CD4-positive, alpha-beta memory T cell (primary cell): ENCODE data around the gene NISCH. TPM values are rescaled to one million over a fixed set of nuclear protein-coding genes. Genes with fewer than 3 reads are reported as not detected.

ENCODE experiments used
- CTCF ChIA-PET: fragments of 350-600 bp; sonication (Branson Sonifier 250); formaldehyde crosslinking; loops from one replicate; lab custom pipeline; 2021; ENCODE audit warnings: inconsistent platforms; ENCODE audit not compliant: partially characterized antibody; lab: Charles Lee
- POLR2A ChIA-PET: fragments of 350-600 bp; sonication (Branson Sonifier 250); formaldehyde crosslinking; loops from one replicate; lab custom pipeline; 2021; ENCODE audit not compliant: partially characterized antibody; lab: Charles Lee
- DNase-seq, 5 donors: peaks; one replicate each; pipeline versions ENCODE4 v3.0.0 to v3.0.0-alpha.2; 2020 to 2022; ENCODE audit warnings: mixed read lengths in 1 of 5
- H3K27ac ChIP-seq: one replicate; pipeline ENCODE4 v1.7.0; 2013; ENCODE audit warnings: low read depth, low read length
- H3K27me3 ChIP-seq: 2 replicates; pipeline ENCODE4 v1.7.0; 2013; ENCODE audit warnings: mild to moderate bottlenecking, low read length, moderate library complexity; ENCODE audit not compliant: insufficient read depth
- H3K36me3 ChIP-seq: 2 replicates; pipeline ENCODE4 v1.7.0; 2013; ENCODE audit warnings: mild to moderate bottlenecking, low read length, moderate library complexity; ENCODE audit not compliant: insufficient read depth
- H3K4me1 ChIP-seq: 2 replicates; pipeline ENCODE4 v1.7.0; 2013; ENCODE audit warnings: mild to moderate bottlenecking, low read length, moderate library complexity; ENCODE audit not compliant: insufficient read depth
- H3K4me3 ChIP-seq, 2 donors: one replicate each; pipeline ENCODE4 v1.7.0; 2013; ENCODE audit warnings: low read length in 2 of 2, mild to moderate bottlenecking in 1 of 2
- H3K9me3 ChIP-seq, 2 donors: one replicate each; pipeline ENCODE4 v1.7.0; 2013; ENCODE audit warnings: low read length in 2 of 2, control low read depth in 1 of 2; ENCODE audit not compliant: control insufficient read depth in 1 of 2
- H3K27ac Mint-ChIP-seq, 7 donors: one replicate each; pipeline ENCODE4 v1.8.0; 2020 to 2021; ENCODE audit warnings: mixed read lengths in 7 of 7, mild to moderate bottlenecking in 6 of 7, inconsistent platforms in 3 of 7, moderate library complexity in 3 of 7
- H3K27me3 Mint-ChIP-seq, 2 donors: one replicate each; pipeline ENCODE4 v1.8.0; 2020 to 2021; ENCODE audit warnings: mixed read lengths in 2 of 2
- H3K36me3 Mint-ChIP-seq, 2 donors: one replicate each; pipeline ENCODE4 v1.8.0; 2020 to 2021; ENCODE audit warnings: mixed read lengths in 2 of 2, inconsistent platforms in 1 of 2, mild to moderate bottlenecking in 1 of 2
- H3K4me1 Mint-ChIP-seq, 4 donors: one replicate each; pipeline ENCODE4 v1.8.0; 2020 to 2021; ENCODE audit warnings: mixed read lengths in 4 of 4, mild to moderate bottlenecking in 1 of 4
- H3K4me3 Mint-ChIP-seq, 8 donors: one replicate each; pipeline ENCODE4 v1.8.0; 2020 to 2021; ENCODE audit warnings: mixed read lengths in 8 of 8, mild to moderate bottlenecking in 7 of 8, moderate library complexity in 6 of 8, inconsistent platforms in 3 of 8
- H3K9me3 Mint-ChIP-seq, 8 donors: one replicate each; pipeline ENCODE4 v1.8.0; 2020 to 2021; ENCODE audit warnings: mixed read lengths in 8 of 8, mild to moderate bottlenecking in 5 of 8, inconsistent platforms in 3 of 8, moderate library complexity in 1 of 8
- intact Hi-C: fragments of 100-400 bp; cut with micrococcal nuclease; formaldehyde crosslinking; loops from one replicate; pipeline ENCODE4 v1.15.1; 2023
- polyA plus RNA-seq, 2 donors: library from polyadenylated mRNA; unstranded; fragments of 300-500 nt; fragmentation: Illumina TruSeq; gene quantifications; one replicate each; pipeline ENCODE4 v1.2.3, GENCODE V29; 2021
- total RNA-seq, 2 experiments: library from RNA; stranded (reverse); gene quantifications; one replicate each; pipeline ENCODE4 v1.2.3, GENCODE V29; 2021

NISCH gene
- total and polyA plus RNA-seq, 4 experiments from 2014 or later = 10.2 to 205 (median 107) TPM

DNA sequence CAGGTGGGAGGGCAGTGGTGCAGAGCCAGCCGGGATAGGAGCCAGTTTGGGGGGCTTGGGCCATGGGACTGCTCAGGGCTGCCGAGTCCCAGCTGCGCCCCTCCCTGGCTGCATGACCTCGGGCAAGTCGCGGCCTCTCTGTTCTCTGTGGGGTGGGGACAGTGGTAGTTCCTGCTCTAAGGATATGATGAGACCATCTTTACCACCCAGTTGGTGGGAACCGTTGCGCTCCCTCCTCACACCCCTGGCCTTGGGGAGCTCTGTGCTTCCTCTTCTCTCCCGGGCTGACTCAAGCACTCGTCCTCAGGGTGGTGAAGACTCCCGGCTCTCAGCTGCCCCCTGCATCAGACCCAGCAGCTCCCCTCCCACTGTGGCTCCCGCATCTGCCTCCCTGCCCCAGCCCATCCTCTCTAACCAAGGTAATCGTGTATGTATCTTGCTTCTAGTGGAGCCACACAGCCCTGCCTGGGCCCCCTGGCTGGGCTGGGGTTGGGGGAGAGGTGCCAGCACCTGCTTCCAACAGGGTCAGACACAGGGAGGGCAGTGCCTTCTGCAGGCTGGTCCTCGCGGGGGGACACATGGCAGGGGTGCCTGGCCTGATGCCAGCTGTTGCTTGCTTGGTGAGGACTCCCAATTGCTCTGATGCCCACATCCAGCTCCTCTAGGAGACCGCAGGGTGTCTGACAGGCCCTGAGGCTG lies 24.6 kb downstream of the NISCH start:
- Histone ChIP-seq H3K27me3 (no peaks in the 10 kb centered on the region), H3K4me3 (no peak overlapping the region), H3K9me3 (no peaks in the 10 kb centered on the region), H3K36me3 (peaks cover 73% of the 10 kb centered on the region), H3K27ac (no peak overlapping the region), H3K4me1 (no peaks in the 10 kb centered on the region)
- POLR2A ChIA-PET = no interaction called here
- Mint-ChIP-seq H3K4me1 (peaks cover 0 to 3% (median 0%) of the 10 kb centered on the region in 4 donors), H3K4me3 (no peak overlapping the region), H3K27me3 (no peaks in the 10 kb centered on the region), H3K9me3 (no peaks in the 10 kb centered on the region), H3K27ac (no peak overlapping the region), H3K36me3 (peaks cover 37 to 75% of the 10 kb centered on the region in 2 donors)
- no peak for DNase-seq
- intact Hi-C loops = no loop called here
- CTCF ChIA-PET = no interaction called here

DNA sequence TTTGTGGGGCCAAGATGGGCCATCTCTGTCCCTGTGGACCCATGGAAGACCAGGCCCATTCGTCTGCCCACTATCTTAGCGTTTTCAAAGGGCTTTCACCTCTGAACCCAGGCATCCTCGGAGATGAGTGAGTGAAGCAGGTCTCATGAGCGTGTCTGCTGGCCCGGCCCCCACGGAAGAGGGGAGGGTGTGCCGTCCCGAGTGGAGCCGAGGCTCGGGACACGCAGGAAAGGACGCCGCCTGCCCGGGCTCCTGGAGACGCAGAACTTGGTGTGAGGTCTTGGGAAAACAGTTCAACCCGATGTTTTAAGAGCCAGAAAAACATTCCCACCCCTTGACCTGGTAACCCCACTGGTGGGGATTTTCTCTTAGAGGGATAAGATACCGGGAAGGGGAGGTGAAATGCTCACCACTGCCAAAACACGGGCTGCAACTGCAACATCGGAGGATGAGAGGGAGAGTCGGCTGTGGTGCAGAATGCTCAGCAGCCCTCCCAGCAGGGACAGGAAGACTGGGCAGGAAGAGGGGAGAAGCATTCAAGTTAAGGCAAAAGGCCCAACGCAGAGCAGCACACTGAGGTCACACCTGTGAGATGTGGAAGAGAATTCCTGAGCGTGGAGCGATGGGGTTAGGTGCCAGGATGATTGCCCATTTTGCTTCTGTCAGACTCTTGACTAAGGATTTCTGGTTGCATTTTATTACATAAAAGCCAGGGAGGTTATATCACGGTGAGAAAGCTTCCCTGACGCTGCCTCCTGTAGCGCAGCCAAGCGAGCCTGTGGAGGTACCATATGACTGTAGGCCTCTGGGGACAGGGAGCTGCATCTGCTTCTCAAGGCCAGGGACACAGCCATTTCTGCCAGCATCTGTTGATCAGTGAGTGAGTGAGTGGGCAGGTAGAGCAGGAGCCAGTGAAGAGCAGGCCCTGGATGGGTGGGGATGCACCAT lies 25.6 kb downstream of the NISCH start:
- POLR2A ChIA-PET = no interaction called here
- no peaks in the 10 kb centered on the region for H3K9me3 ChIP-seq
- no peak overlapping the region for H3K27ac ChIP-seq
- intact Hi-C loops = no loop called here
- Mint-ChIP-seq H3K4me3 (no peak overlapping the region), H3K27me3 (no peaks in the 10 kb centered on the region), H3K4me1 (peaks cover 0 to 3% (median 0%) of the 10 kb centered on the region in 4 donors), H3K9me3 (no peaks in the 10 kb centered on the region), H3K27ac (no peak overlapping the region), H3K36me3 (peaks cover 34 to 74% of the 10 kb centered on the region in 2 donors)
- H3K36me3 ChIP-seq = peaks cover 70% of the 10 kb centered on the region
- no peaks in the 10 kb centered on the region for H3K4me1 ChIP-seq
- CTCF ChIA-PET = no interaction called here
- H3K4me3 ChIP-seq = no peak overlapping the region
- no peaks in the 10 kb centered on the region for H3K27me3 ChIP-seq
- DNase-seq = no peak

DNA sequence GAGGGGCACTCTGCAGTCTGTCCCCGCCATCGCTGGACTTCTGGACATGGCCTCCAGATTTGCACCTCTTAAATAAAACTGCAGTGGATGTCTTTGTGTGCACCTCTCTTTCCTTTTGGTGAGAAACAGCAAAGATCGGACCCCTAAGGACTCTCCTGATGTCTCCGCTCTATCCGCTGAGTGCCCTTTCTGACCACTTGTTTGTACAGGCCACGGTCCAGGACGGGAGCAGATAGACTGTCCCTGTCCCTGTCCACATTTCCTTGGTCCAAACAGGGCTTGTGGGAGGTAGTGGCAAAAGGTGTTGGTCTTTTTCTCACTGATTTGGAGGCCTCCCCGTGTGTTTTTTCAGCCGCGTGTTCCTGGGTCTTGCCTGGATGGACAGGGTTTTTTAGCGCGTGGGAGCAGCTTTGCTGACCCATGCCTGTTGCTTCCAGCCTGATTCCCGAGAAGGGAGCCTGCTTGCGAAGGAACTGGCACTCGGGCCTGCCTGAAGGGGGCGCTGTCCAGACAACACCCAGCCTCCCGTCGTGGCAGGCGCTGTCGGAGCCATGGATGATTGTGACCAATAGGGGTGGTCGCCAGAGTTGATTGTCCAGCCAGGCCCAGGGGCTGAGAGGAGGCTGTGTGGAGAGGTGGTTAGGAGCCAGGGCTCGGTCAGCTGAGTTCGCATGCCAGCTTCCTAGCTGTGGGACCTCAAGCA lies 26.6 kb downstream of the NISCH start:
- Histone ChIP-seq H3K27ac (no peak overlapping the region), H3K4me1 (no peaks in the 10 kb centered on the region), H3K27me3 (no peaks in the 10 kb centered on the region), H3K9me3 (no peaks in the 10 kb centered on the region), H3K4me3 (no peak overlapping the region), H3K36me3 (peaks cover 62% of the 10 kb centered on the region)
- peak in 1 of 5 donors; percentile 9 for DNase-seq
- H3K27ac Mint-ChIP-seq = no peak overlapping the region
- CTCF ChIA-PET = no interaction called here
- POLR2A ChIA-PET = no interaction called here
- peaks cover 0 to 3% (median 0%) of the 10 kb centered on the region in 4 donors for H3K4me1 Mint-ChIP-seq
- intact Hi-C loops = no loop called here
- H3K4me3 Mint-ChIP-seq = no peak overlapping the region
- H3K9me3 Mint-ChIP-seq = no peaks in the 10 kb centered on the region
- H3K36me3 Mint-ChIP-seq = peaks cover 34 to 71% of the 10 kb centered on the region in 2 donors
- no peaks in the 10 kb centered on the region for H3K27me3 Mint-ChIP-seq

DNA sequence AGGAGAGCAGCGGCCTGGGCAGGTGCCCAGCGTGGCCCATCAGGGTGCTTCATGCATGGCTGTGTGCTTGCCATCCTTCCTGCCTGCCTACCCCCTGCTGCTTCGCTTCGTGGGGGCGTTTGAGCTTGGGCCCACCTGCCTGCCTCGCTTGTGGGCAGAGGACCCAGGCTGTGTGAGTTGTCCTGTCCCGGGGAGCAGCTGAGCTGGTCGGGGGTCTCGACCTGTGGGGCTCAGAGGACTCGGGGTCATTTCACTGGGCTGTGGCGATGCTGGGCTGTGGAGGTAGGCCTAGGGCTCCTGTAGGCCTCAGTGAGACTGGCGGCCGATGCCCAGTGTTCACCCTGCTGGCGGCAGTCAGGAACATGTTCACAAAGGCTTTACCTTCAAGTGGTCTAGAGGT lies 27.7 kb downstream of the NISCH start:
- Histone ChIP-seq H3K27ac (no peak overlapping the region), H3K9me3 (no peaks in the 10 kb centered on the region), H3K27me3 (no peaks in the 10 kb centered on the region), H3K4me3 (no peak overlapping the region), H3K4me1 (no peaks in the 10 kb centered on the region), H3K36me3 (peaks cover 51% of the 10 kb centered on the region)
- intact Hi-C loops = no loop called here
- Mint-ChIP-seq H3K36me3 (peaks cover 37 to 70% of the 10 kb centered on the region in 2 donors), H3K27ac (peak overlapping the region in 1 of 7 donors; percentile 38), H3K4me1 (peaks cover 0 to 3% (median 0%) of the 10 kb centered on the region in 4 donors), H3K4me3 (no peak overlapping the region), H3K9me3 (no peaks in the 10 kb centered on the region), H3K27me3 (no peaks in the 10 kb centered on the region)
- DNase-seq = no peak
- ChIA-PET POLR2A (no interaction called here), CTCF (interaction anchor here (0.8 kb wide), 1 partner anchor 70 kb away, joined by 3 read pairs; no protein-coding TSS in a partner anchor)

DNA sequence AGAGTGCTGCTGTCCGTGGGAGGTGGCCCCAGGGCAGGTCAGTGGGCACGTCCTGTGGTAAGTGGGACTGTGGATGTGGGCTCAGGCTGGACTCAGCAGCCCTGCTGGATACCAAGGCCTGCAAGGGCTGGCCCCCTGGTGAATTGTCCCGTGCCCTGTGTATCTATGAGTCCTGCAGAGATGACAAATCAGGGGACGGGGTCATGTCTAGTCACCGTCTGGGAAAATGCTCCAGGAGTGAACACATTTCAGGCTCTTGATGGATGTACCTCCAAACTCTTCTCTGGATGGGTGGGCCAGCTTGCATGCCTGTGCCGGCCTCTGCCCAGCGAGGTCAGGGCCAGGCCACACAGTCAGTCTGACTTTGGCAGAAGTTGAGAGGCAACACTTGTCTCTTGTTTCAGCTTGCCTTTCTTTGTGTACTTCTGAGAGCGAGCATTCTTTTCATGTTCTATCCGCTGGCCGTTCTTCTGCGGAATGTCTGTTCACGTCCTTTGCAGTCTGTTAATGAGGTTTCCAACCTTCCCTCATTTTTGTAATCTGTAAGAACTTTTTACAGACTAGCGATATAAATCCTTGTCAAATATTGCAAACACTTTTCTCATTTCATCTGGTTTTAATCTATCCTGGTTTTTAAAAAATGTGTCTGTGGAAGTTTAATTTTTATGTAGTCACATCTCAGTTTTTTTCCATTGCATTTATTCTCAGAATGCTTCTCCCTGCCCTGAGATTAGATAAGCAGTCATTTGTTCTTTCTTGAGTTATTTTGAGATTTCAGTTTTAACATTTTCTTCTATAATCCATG lies 28.4 kb downstream of the NISCH start:
- Mint-ChIP-seq H3K9me3 (no peaks in the 10 kb centered on the region), H3K4me1 (peaks cover 0 to 3% (median 0%) of the 10 kb centered on the region in 4 donors), H3K4me3 (no peak overlapping the region), H3K27me3 (no peaks in the 10 kb centered on the region), H3K36me3 (peaks cover 31 to 65% of the 10 kb centered on the region in 2 donors), H3K27ac (peak overlapping the region in 3 of 7 donors; percentile 13 to 43 (median 24))
- intact Hi-C loops = no loop called here
- no peak for DNase-seq
- POLR2A ChIA-PET = no interaction called here
- H3K4me1 ChIP-seq = no peaks in the 10 kb centered on the region
- CTCF ChIA-PET = no interaction called here
- peaks cover 44% of the 10 kb centered on the region for H3K36me3 ChIP-seq
- no peaks in the 10 kb centered on the region for H3K9me3 ChIP-seq
- H3K27me3 ChIP-seq = no peaks in the 10 kb centered on the region
- no peak overlapping the region for H3K27ac ChIP-seq
- no peak overlapping the region for H3K4me3 ChIP-seq

DNA sequence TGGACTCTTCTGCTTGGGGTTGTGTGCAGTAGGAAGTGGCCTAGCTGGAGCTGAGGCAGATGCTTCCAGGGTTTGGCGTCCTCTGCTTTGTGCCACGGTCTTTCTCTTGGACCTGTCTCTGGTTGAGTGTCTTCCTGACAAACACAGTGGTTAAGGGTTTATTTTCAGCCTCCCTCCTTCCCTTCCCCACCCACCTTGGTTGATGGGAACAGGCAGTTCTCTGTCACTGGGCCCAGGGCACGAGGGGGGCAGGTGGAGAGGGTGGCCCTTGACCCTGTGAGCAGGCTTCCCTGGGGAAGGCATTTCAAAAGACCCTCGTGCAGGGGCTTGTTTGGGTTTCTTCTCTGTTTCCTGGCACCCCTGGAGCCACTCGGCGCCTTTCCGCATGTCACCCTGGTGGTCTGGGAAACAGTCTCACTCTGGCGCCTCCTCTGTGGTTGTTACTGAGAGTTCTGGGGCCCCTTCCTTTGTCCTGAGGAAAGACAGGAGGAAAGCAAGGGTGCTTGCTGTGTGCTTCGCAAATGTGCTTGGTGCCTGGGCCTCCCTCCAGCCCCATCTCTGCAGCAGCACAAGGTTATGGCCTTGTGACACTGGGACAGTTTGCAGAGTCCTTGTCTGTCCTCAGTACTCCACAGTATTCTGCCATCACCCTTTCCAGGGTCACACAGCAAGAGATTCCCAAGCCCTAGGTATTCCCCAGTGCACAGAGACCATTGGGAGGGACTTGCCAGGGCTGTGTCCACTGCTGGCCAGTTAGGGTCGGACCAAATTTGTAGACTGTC lies 29.5 kb downstream of the NISCH start:
- POLR2A ChIA-PET = no interaction called here
- peak overlapping the region in 4 of 7 donors; percentile 24 to 62 (median 54) for H3K27ac Mint-ChIP-seq
- CTCF ChIA-PET = no interaction called here
- Histone ChIP-seq H3K4me3 (no peak overlapping the region), H3K4me1 (no peaks in the 10 kb centered on the region), H3K9me3 (no peaks in the 10 kb centered on the region), H3K27ac (no peak overlapping the region), H3K27me3 (no peaks in the 10 kb centered on the region), H3K36me3 (peaks cover 42% of the 10 kb centered on the region)
- H3K9me3 Mint-ChIP-seq = no peaks in the 10 kb centered on the region
- H3K36me3 Mint-ChIP-seq = peaks cover 31 to 64% of the 10 kb centered on the region in 2 donors
- H3K27me3 Mint-ChIP-seq = no peaks in the 10 kb centered on the region
- H3K4me1 Mint-ChIP-seq = peaks cover 0 to 3% (median 0%) of the 10 kb centered on the region in 4 donors
- intact Hi-C loops = no loop called here
- no peak for DNase-seq
- no peak overlapping the region for H3K4me3 Mint-ChIP-seq
